ENCODE measurements around the gene MAPKAP1.

DNA sequence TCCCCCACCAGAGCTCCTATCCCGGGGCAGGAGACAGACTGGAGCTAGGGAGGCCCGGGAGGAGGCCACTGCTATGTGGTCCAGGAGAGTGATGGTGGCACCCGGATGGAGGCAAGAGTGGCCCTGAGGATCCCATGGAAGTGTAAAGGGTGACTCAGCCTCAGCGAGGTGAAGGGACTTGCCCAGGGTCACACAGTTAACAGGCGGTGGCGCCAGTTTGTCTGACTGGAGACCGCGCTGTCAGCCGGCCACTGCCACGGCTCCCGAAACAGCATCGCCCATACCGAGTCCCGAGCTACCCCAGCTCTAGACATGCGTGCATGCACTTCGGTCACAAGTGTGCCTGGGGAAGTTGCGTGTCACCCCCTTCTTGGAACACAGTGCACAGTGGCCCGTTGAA, 279.5 kb downstream of the MAPKAP1 start:
- no peak for TF ChIP-seq CEBPB (IDR thresholded peaks at IDR 0.05)
- TF ChIP-seq, protein P1, sequence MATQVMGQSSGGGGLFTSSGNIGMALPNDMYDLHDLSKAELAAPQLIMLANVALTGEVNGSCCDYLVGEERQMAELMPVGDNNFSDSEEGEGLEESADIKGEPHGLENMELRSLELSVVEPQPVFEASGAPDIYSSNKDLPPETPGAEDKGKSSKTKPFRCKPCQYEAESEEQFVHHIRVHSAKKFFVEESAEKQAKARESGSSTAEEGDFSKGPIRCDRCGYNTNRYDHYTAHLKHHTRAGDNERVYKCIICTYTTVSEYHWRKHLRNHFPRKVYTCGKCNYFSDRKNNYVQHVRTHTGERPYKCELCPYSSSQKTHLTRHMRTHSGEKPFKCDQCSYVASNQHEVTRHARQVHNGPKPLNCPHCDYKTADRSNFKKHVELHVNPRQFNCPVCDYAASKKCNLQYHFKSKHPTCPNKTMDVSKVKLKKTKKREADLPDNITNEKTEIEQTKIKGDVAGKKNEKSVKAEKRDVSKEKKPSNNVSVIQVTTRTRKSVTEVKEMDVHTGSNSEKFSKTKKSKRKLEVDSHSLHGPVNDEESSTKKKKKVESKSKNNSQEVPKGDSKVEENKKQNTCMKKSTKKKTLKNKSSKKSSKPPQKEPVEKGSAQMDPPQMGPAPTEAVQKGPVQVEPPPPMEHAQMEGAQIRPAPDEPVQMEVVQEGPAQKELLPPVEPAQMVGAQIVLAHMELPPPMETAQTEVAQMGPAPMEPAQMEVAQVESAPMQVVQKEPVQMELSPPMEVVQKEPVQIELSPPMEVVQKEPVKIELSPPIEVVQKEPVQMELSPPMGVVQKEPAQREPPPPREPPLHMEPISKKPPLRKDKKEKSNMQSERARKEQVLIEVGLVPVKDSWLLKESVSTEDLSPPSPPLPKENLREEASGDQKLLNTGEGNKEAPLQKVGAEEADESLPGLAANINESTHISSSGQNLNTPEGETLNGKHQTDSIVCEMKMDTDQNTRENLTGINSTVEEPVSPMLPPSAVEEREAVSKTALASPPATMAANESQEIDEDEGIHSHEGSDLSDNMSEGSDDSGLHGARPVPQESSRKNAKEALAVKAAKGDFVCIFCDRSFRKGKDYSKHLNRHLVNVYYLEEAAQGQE (IDR thresholded peaks at IDR 0.05; ENCODE audit: low read depth), result no peak
- TF ChIP-seq, protein P2, sequence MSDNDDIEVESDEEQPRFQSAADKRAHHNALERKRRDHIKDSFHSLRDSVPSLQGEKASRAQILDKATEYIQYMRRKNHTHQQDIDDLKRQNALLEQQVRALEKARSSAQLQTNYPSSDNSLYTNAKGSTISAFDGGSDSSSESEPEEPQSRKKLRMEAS (IDR thresholded peaks at IDR 0.05), result no peak
